GM19351 (cell line): ENCODE results near the gene MEGF10.
A peak's percentile ranks its signal among the peaks of the same experiment; 100 is the strongest.
"Not testable (repeated sequence)": the region's sequence is repeated elsewhere in the genome, so short reads cannot be mapped to it uniquely, and the experiment has no call there.

Experiments
- ATAC-seq: cut with Tn5 transposase; IDR thresholded peaks from one replicate; pipeline ENCODE4 v1.9.1; 2021; ENCODE audit warnings: mild to moderate bottlenecking, moderate library complexity; ENCODE audit not compliant: unreplicated experiment

Gene MEGF10

DNA sequence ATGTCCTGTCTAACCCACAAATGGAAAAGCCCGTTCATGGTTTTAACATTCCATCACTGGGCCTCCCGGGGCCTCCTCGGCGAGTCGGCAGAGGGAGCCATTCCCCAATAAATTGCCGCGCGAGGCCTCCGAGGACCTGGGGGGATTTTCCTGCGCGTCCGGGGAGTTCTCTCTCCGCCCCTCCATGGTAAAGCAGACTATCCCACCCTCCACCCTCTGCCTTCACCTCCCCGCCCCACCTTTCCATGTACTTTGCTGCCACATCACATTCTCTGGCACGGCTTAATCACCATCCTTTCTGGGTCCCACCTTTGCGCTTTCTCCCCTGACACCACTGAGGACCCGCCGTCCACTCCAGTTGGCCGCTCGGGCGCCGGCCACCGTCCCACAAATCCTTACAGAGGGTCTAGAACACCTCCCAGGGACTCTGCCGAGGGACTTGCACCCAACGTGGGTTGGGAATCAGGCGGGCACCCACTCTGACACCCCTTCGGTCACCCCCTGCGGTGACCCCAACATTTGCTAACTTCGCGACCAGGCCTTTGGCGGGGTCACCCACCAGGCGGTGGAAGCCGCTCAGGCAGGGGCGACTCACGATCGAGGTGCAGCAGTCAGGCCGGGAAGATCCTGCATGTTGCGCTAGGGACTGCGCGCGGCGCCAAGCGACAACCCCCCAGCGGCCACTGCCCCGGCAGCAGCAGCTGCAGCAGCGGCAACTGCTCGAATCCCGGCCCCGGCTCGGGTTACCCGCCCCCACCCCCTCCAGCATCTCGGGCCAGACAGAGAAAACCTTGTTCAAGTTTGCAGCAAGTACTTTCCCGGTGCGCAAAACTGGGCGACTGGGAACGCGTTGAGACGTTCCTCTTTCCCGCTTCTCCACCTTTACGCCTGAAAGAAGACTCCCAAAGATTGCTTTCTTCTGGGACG lies at the start of gene MEGF10:
Gene MEGF10, plus strand, starts transcription at position 778 of the 927 bp plus-strand sequence. CDS start 40,513 bp downstream, outside the sequence.
- ATAC-seq, result peak; percentile 50

DNA sequence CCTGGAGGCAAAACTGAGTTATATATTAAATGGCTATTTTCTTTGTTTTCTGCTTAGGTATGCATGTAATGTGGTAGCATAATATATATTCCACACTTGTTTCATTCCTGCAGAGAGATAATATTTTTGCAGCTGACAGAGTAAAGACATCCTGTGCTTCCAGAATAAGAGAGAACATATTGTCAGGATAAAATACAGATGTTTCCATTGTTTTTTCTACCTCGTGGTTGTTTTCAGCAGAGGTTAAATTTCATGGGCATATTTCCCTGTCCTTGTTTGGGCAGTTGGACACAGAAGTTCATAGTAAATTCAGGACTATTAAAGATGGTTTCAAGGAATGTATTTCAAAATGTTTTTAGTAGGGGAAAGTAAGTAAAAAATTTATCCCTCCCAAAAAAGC lies 47.6 kb upstream of the MEGF10 start:
- ATAC-seq, result no peak

DNA sequence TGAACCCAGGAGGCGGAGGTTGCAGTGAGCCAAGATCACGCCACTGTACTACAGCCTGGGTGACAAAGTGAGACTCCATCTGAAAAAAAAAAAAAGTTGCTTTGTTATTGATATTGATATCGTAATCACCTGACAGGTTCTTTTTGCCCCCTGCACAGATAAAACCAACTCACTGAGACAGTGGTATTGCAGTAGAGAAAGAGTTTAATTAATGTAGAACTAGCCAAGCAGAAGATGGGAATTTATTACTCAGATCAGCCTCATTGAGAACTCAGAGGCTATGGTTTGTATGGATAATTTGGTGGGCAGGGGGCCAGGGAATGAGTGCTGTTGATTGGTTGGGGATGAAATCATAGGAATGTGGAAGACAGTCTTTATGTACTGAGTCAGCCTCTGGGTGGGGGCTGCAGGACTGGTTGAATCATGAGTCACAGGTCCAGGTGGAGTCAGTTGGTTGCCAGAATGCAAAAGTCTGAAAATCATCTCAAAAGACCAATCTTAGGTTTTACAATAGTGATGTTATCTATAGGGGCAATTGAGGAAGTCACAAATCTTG lies 35.8 kb upstream of the MEGF10 start:
- no peak for ATAC-seq

DNA sequence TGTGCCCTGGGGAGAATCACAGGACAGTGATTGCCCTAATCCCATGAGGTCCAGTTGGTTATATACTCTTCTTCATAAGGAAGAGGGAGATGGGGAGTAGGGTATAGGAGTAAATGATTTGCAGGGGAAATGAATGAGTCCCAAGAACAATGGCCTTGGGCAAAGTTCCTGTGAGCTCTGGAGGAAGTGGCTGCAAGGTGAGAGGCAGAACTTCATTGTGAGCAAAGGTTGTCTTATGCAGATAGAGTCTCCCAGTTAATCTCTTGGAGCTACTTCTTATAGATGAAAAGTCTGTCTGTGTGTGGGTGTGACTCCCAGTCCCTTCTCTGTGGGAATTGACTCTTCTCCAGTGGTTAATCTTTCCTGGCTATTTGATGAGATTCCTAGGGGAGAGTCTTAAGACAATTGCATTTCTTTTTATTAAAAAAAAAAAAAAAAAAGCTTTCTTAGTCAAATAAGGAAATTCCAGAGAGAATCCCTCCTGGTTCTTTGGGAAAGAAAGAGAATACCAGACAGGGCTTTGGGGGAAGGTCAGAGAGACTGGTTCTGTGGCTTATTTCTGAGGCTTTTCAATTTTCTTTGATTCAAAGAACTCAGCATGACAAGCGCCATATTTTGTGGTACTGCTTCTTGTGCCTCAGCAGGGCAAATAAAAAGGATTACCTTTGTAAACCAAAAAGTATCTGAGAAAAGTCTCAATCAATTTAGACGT lies 33.6 kb upstream of the MEGF10 start:
- no peak for ATAC-seq

DNA sequence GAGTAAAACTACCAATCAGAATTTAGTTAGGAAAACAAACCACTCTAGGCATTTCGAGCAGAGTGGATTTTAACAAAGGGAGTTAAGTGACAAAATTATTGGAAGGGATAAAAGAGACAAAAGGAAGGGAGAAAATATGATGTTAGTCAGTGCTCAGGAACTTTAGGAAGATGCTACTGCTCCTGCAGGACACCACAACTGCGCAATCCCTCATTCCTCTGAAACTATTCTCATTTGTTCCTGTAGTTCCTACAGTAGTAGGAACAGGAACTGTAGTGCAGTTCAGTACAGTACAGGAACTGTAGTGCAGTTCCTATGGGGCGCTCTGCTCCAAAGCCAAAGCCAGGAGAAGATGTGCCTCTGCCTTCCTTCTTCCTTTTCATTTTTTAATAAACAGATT lies 29.9 kb upstream of the MEGF10 start:
- no peak for ATAC-seq

DNA sequence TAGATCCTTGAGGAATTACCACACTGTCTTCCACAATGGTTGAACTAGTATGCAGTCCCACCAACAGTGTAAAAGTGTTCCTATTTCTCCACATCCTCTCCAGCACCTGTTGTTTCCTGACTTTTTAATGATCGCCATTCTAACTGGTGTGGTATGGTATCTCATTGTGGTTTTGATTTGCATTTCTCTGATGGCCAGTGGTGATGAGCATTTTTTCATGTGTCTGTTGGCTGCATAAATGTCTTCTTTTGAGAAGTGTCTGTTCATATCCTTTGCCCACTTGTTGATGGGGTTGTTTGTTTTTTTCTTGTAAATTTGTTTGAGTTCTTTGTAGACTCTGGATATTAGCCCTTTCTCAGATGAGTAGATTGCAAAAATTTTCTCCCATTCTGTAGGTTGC lies 25.1 kb upstream of the MEGF10 start:
- ATAC-seq, result not testable (repeated sequence)

DNA sequence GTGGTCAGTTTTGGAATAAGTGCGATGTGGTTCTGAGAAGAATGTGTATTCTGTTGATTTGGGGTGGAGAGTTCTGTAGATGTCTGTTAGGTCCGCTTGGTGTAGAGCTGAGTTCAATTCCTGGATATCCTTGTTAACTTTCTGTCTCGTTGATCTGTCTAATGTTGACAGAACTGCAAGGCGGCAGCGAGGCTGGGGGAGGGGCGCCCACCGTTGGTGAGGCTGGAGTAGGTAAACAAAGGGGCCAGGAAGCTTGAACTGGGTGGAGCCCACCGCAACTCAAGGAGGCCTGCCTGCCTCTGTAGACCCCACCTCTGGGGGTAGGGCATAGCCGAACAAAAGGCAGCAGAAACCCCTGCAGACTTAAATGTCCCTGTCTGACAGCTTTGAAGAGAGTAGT lies 22.3 kb upstream of the MEGF10 start:
- not testable (repeated sequence) for ATAC-seq

DNA sequence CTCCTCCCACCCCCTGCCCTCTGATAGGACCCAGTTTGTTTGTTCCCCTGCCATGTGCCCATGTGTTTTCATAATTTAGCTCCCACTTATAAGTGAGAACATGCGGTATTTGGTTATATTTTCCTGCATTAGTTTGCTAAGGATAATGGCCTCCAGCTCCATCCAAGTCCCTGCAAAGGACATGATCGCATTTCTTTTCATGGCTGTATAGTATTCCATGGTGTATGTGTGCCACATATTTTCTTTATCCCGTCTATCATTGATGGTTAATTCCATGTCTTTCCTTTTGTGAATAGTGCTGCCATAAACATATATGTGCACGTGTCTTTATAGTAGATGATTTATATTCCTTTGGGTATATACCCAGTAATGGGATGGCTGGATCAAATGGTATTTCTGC lies 19.9 kb upstream of the MEGF10 start:
- ATAC-seq, result not testable (repeated sequence)

DNA sequence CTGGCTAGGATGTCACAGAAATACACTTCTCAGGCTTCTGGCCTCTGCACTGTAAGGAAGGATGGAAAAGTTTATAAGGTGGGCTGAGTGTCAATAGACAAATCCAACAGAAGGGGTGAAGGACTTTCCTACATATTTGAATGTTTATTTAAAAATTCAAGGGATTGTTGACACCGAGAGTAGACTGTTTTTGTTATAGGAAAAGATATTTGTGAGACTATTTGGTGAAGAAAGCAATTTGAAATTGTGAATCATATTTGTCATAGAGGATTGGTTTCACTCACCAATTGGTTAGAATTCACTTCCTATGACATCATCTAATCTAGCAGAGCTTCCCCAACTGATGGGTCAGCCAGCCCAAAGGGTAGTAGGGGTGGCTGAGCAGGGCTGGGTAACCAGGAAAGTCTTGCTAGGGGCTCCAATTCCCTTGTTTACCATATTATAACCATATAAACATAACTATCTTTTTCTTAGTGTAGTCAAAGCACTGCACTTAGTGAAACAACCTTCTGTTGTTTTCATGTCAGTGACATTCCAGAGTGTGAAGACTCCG lies 14.9 kb upstream of the MEGF10 start:
- ATAC-seq, result no peak

DNA sequence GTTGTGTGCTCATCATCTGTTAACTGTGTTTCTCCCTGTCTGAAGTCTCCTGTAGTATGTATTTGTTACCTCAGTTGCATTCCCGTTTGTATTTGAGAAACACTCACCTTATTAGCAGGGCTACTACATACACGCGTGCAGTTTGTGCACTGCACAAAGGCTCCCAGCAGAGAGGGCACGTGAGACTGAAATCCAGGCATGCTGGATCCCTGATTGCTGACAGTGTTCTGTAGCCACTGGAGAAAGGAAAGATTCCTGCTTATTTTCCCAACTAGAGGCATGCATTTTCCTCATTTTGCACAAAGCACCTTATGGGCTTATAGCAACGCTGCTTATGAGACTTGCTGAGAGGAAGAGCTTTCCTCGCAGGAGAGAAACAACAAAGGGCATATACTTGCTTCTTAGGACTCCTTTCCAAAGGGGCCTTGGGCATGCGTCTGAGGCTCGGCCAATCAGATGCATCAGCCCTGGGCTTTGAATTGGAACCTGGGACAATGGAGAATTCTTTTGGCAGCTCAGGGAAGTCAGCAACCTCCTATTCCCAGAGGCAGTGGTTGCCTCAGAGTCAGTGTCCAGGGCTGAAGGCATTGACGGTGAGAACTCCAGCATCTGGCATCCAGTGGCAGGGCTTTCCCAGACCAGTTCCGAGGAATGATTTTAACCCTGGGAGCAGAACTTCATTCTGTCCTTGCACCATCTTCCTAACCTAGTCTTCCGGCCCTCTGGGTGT lies 9.9 kb upstream of the MEGF10 start:
- ATAC-seq, result no peak

DNA sequence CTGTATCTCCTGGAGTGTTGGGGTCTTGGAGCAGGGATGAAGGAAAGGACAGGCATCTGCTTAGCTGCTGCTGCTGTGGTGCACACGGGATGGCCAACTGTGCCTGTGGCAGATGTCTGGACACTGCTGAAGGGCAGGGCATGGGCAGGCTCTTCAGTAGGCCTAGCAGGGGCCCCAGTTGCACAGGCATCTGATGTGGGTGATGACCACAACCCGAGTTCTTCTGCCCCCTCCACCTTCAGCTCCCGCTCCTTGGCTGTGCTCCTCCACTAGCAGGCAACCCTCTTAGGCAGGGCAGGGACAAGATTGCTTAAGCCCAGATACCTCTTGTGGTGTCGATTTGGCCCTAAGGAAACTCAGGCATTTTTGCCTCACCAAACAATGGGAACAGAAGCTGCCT lies 9.0 kb upstream of the MEGF10 start:
- ATAC-seq, result no peak

DNA sequence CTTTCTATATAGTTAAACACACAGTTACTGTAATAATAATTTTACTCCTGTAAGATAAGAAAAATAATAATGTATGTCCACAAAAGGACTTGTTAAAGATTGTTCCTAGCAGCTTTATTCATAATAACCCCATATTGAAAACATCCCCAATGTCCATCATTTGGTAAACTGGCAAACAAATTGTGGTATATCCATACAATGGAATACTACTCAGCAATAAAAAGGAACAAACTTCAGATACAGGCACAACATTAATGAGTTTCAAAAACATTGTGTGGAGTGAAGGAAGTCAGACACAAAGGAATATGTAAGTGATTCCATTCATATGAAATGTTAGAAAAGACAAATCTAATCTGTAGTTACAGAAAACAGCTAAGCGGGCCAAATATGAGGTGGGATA lies 1.9 kb upstream of the MEGF10 start:
- ATAC-seq, result no peak

DNA sequence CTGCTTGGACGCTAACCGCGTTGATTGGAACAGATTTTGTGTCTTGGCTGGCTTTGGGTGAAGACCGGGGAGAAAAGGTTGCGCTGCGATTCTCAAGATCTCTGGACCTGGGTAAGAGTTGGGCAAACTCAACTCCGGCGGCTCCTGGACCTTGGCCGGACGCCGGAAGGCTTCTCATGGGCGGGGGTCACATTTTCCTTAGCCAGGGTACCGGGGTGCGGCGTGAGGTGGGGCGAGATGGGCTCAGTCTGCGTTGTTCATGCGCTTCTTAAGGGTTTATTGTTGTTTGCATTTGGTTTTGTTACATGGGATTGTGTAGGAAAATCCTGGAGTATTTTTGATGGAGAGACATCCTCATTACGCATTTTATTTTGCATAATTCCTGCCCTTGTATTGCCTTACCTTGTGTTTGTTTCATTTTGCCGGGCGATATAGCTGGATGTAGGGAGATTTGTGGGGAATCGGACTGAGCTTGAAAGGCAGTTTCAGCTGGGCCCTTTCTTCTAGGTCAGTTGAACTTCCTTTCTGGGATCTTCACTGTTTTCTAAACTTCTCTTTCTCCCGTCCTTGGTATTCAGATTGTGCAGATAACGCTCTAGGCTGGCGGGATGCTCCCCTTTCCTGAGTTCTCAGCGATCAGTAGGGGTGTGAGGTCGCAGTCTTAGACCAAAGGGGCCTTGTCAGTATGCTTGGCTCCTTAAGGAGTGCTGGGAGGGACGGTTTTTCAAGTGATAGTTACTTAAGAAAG lies 524 bp downstream of the MEGF10 start:
- no peak for ATAC-seq

DNA sequence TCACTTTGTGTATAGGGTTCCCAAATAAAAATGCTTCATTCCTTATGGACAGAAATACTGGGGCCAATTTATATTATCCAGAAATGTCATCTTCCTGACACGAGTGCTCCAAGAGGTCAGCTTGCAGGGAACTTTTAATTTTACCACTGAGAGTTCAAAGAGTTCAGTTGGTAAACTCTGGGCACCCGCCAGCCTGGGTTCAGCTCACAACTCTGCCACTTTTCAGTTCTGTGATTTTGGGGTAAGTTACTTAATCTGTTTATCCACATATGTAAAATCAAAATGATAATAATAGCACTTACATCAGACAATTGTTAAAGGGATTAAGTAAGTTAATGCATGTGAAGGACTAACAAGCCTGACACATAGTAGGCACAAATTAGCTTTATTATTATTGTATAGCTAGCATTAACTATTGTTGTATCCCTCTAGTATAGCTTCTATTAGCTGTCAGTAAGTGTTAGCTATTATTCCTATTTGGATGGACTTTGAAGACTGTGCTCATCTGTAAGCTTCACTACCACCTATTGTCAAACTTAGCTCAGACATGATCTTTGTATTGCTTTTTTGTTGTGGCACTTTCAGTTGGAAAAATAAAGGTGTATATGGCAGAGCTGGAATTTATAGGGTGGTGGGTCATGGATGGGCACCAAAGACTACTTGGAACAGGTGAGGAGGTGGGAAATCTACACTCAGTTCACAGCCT lies 1.6 kb downstream of the MEGF10 start:
- no peak for ATAC-seq

DNA sequence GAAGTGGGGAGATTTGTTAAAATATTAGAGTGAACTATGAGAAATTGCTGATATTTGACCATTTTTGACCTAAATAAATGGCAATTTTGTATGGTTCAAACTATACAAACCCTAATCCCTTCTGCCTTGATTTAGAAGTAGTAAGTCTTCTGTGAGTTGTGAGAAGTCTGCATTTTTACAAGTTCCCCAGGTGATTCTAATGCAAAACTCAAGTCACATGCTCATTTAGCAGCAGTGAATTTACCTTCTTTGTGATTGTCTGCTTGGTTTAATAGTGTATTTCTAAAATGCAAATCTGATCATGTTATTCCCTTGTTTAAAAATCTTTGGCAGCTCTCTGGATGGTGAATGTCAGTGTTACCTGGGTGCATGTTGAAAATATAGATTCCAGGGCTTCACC lies 2.8 kb downstream of the MEGF10 start:
- no peak for ATAC-seq

DNA sequence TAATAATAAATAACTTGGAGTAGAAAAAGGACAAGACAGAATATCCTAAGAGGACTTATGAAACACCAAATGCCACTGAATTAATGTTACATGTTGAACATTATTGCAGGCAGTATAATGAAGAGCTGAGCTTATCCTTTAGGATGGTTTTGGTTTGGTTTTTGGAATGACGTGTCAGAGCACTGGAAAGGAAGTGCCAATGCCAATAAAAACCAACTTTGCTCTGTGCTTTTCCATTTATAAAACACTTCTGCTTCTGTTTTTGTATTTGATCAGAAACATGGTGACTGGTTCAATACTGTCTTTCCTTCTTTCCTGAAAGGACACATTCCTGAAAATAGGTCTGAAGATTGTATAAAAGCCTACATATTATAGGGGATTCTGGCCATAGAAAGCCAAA lies 4.2 kb downstream of the MEGF10 start:
- no peak for ATAC-seq

DNA sequence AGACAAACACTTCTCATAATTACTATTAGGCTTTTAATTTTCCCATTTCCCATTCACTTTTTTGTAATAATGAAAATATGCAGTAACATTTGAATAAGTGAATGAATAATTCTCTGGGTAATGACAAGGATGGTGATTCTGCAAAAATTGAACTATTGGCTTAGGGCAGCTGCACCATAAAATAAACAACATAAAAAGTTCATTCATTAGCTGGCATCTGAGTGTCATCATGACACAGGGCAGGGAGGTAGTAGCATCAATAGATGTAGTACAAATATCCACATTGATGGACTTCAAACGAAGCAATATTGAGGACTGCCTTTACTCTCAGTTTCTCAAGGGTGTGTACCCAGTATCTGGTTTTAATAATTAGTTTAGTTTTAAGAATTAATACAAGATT lies 4.9 kb downstream of the MEGF10 start:
- no peak for ATAC-seq

DNA sequence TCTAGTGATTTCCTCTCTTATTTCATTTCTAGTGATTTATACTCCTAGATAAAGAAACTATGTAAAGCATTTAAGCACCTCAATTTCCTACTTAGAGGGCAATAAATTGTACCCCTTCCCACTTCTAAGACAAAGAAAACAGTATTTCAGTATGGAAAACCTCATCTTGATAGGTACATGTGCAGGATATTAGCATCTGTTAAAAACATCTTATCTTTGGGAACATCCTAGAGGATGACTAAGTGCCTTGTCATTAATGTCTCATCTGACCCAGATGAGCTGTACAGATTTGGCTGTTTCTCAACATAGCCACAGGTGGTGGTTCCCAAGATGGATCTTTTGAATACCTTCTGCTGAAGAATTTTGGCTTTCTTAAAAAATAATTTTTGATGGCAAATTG lies 5.7 kb downstream of the MEGF10 start:
- no peak for ATAC-seq

DNA sequence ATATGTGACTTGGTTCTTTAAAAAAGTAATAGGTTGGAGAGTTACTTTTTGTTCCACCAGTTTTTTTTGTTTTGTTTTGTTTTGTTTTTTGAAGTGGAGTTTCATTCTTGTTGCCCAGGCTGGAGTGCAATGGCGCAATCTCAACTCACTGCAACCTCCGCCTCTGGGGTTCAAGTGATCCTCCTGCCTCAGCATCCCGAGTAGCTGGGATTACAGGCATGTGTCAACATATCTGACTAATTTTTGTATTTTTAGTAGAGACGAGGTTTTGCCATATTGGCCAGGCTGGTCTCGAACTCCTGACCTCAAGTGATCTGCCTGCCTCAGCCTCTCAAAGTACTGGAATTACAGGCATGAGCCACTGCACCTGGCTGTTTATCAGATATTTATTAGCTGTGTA lies 6.3 kb downstream of the MEGF10 start:
- ATAC-seq, result not testable (repeated sequence)
